HG02852 (cell line): ENCODE measurements around the gene LYPD6B.
"Not testable (repeated sequence)": the region's sequence is repeated elsewhere in the genome, so short reads cannot be mapped to it uniquely, and the experiment has no call there.

Experiments used
- ATAC-seq: cut with Tn5 transposase; IDR thresholded peaks from one replicate; pipeline ENCODE4 v1.9.1; 2021; ENCODE audit warnings: mild to moderate bottlenecking, moderate library complexity; ENCODE audit not compliant: unreplicated experiment

LYPD6B gene

GRCh38 chr2:149187057-149187456 is 148.6 kb downstream of the LYPD6B start:
- ATAC-seq: no peak

DNA sequence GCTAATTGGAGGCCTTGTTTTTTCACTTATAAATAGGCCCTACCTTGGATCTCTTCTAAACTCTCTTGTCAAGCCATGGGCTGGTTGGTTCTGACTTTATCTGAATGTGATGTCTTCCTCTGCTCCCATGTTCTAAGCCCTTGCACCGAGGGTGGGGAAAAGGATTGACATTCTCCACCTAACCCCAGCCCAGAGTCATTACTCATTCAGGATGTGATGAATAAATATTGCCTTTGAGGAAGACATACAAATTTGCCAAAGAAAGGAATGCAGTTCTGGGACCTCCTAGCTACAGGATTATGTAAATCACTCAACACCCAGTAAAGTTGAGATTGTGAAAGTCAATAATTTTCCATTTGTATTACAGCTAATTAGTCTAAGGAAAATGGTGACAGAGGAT is 149.8 kb downstream of the LYPD6B start:
- no peak for ATAC-seq

GRCh38 chr2:149189769-149190168 is 151.3 kb downstream of the LYPD6B start:
- ATAC-seq: no peak

DNA sequence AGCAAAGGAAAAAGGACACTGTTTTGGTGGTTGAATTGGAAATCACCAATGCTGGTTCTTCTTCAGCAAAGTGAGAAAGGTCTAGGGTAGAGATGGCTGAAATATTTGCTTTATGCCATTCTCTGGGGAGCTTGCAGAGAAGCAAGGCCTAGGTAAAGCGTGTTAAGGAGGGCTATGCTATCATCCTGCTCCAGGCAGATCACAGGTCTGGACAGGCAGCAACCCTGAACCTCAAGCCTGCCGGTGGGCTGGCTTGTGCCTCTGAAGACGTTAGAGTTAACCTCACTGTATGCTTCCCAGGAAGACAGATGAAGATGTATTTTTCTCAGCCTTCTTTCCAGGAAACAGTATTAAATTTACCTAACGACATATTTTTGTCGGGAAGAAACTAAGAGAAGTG is 153.4 kb downstream of the LYPD6B start:
- no peak for ATAC-seq

DNA sequence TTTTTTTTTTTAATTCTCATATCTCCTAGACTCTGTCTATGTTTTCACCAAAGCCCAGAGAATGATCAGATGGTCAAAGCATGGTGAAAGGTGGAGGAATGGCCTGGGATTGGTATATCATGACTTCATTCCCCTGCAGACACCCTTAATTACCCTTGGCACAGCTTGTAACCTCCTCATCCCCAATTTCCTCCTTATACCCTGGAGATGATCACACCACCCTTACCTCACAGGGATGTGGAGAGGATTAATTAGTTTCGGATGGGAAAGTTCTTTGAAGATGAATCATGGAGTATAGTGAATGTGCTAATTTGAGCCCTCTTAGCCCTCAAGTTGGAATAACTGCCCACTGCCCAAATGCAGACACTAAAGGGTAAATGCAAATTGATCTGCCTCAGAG is 153.9 kb downstream of the LYPD6B start:
- no peak for ATAC-seq

GRCh38 chr2:149200109-149200520 is 161.6 kb downstream of the LYPD6B start:
- ATAC-seq: no peak

GRCh38 chr2:149204686-149205085 is 166.2 kb downstream of the LYPD6B start:
- no peak for ATAC-seq

DNA sequence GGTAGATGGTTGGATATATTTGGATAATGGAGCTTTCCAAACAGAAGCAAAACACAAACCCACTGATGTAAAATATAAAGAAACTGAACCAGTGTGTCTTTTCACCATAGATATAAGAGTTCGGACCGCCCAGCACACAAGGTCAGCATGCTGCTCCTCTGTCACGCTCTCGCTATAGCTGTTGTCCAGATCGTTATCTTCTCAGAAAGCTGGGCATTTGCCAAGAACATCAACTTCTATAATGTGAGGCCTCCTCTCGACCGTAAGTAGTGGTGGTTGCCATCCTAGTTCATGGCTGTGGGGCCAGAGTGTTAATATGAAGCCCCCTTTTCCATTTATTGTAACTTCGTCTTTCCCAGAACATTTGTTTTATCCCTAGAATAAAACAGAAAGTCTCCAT is 166.6 kb downstream of the LYPD6B start:
- ATAC-seq: no peak

GRCh38 chr2:149213764-149214493 is 175.4 kb downstream of the LYPD6B start:
- ATAC-seq: no peak

- ATAC-seq: peak; percentile 46
These were observed 180.0 kb downstream of the LYPD6B start for GRCh38 chr2:149218497-149218896.

- no peak for ATAC-seq
These were observed 181.4 kb downstream of the LYPD6B start for GRCh38 chr2:149219856-149220255.

- ATAC-seq: no peak
These were observed 182.5 kb downstream of the LYPD6B start for GRCh38 chr2:149221002-149221401.

- no peak for ATAC-seq
These were observed 183.4 kb downstream of the LYPD6B start for GRCh38 chr2:149221898-149222297.

DNA sequence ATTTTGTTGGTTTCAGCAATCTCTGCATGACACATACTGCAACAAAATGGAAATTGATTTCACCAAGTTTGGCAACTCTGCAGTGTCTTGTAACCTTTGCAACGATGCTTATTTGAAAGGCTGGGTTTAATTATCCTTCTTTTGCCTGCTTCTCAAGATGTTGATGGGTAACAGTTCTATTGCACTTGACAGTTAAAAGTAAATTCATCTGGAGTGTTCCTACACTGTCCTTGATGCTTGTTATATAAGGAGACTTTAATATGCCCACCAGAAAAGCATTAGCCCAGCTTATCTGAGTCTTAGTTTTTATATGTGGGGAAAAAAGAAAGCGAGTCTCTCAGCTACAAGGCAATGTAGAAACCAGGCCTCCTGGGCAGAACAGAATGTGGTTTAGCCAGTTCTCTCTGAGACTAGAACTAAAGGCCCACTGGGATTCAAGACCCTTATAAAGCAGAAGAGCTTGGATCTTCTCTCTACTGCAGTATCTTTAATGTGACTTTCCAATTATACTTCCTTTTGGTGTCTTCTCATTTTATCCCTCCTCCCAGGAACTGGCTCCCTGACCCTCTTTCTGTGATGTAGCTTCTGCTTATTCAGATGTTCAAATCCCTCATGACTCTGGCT is 185.1 kb downstream of the LYPD6B start:
- ATAC-seq: no peak

GRCh38 chr2:149224543-149224942 is 186.0 kb downstream of the LYPD6B start:
- no peak for ATAC-seq

DNA sequence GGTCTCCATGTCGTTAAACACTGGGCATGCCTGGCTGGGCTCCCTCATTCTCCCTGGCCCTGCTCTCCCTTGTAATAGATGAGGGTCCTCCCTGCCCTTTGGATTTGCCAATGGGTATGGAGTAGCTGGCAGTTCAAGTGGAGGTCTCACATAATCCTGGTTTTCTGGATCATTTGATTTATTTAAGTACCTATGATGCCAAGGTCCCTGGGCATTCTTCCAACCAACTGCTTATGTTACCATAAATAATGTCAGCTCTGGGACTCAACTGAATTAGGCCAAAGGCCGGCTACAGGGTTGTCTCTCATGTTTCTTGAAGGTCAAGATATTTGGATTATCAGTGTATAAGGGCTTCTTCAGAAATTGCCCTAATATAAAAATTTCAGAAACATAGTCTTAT is 186.9 kb downstream of the LYPD6B start:
- no peak for ATAC-seq

DNA sequence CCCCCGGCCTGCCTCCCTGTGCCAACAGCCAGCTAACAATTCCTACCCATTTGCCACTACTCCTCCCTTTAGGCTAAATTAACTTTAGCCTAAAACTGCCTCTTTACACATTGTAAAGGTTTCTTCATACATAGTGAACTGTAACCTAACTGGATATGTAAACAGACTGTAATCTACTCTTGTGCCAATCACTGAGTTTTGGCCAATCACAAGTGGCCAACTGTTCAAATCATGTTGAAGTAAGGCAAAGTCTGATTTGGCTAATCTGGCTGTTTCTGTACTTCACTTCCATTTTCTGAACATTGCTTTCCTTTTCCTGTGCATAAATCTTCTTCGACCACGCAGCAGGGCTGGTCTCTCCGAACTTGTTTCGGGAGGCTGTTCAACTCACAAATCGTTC is 188.3 kb downstream of the LYPD6B start:
- ATAC-seq: no peak

DNA sequence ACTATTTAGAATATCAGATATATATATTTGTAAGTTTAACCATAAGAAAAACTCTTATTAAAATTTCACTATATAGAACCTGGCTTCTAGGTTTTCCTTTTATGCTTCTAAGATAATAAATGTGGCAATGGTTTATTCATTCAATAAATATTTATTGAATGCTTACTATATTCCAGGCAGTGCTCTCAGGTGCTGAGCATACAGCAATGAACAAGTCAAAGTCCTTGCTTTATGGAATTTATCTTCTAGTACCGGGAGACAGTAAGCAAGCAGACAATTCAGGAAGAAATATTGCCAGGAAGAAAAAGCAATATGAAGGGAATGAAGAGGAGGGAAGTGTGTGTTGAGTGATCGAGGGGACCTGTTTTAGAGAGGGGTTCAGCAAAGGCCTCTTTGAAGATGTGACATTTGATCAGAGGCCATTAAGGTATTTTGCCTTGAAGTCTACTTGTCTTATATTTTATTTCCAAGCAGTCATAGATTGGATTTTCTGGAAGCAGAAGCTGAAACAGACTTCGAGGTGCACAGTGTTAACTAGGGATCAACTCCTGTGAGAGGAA is 197.4 kb downstream of the LYPD6B start:
- ATAC-seq: no peak

DNA sequence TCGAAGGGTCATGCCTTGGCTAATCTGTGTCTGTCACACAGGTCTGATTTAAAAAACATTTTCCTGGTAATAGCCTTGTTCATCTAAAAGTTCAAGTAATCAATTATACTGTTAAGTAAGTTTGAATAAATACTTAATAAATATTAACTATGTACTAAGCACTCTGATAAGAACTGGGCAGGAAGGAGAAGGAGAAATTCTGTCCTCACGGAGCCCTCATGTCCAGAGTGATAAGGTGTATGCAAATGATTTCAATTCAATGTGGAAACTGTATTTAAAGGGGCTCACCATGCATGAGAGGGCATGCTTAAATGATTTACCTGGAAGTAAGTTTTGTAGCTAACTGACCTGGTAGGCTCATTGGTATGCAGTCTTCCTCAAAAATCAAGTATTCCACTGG is 197.9 kb downstream of the LYPD6B start:
- ATAC-seq: no peak

- ATAC-seq: no peak
These were observed 207.7 kb downstream of the LYPD6B start for GRCh38 chr2:149246186-149246585.

DNA sequence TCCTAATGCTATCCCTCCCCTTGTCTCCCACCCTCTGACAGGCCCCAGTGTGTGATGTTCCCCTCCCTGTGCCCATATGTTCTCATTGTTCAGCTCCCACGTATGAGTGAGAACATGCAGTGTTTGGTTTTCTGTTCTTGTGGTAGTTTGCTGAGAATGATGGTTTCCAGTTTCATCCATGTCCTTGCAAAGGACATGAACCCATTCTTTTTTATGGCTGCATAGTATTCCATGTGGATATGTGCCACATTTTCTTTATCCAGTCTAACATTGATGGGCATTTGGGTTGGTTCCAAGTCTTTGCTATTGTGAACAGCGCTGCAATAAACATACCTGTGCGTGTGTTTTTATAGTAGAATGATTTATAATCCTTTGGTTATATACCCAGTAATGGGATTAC is 212.9 kb downstream of the LYPD6B start:
- not testable (repeated sequence) for ATAC-seq

DNA sequence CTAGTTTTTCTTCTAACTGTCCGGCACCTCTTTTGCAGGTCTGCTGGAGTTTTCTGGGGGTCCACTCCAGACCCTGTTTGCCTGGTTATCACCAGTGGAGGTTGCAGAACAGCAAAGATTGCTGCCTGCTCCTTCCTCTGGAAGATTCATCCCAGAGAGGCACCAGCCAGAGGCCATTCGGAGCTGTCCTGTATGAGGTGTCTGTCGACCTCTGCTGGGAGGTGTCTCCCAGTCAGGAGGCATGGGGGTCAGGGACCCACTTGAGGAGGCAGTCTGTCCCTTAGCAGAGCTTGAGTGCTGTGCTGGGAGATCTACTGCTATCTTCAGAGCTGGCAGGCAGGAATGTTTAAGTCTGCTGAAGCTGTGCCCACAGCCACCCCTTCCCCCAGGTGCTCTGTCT is 218.4 kb downstream of the LYPD6B start:
- not testable (repeated sequence) for ATAC-seq
